Activated naive CD8-positive, alpha-beta T cell treated with anti-CD3 and anti-CD28 coated beads, Interleukin-2, amount 50 U/mL, for 24 hours (primary cell): ENCODE measurements around the gene GALK2.

ENCODE experiments used
- ATAC-seq: fragments of 150-1000 bp; cut with Tn5 transposase; one replicate; pipeline ENCODE4 v1.10.0; 2021
- DNase-seq: peaks from one replicate; pipeline ENCODE4 v3.0.0; 2021
- H3K27ac Mint-ChIP-seq: one replicate; pipeline ENCODE4 v1.8.0; 2021; ENCODE audit warnings: mild to moderate bottlenecking, mixed read lengths
- H3K27me3 Mint-ChIP-seq: one replicate; pipeline ENCODE4 v1.8.0; 2021; ENCODE audit warnings: mixed read lengths
- H3K36me3 Mint-ChIP-seq: one replicate; pipeline ENCODE4 v1.8.0; 2021; ENCODE audit warnings: low read depth, mixed read lengths
- H3K4me1 Mint-ChIP-seq: one replicate; pipeline ENCODE4 v1.8.0; 2021; ENCODE audit warnings: mixed read lengths
- H3K4me3 Mint-ChIP-seq: one replicate; pipeline ENCODE4 v1.8.0; 2021; ENCODE audit warnings: mild to moderate bottlenecking, moderate library complexity, mixed read lengths
- H3K9me3 Mint-ChIP-seq: one replicate; pipeline ENCODE4 v1.8.0; 2021; ENCODE audit warnings: mixed read lengths

The GALK2 gene

GRCh38 chr15:49169880-49170597, at the start of gene GALK2:
GALK2 (plus strand) TSS chr15:49170247; CDS start chr15:49170323, 76 bp downstream.
- ATAC-seq: peak; percentile 100
- Mint-ChIP-seq H3K27me3 (no peaks in the 10 kb centered on the region), H3K4me3 (peak within 1 kb of the TSS; percentile 96), H3K4me1 (peaks cover 34% of the 10 kb centered on the region), H3K36me3 (peaks cover 2% of the 10 kb centered on the region), H3K27ac (peak within 1 kb of the TSS; percentile 96), H3K9me3 (no peaks in the 10 kb centered on the region)
- peak; percentile 80 for DNase-seq

DNA sequence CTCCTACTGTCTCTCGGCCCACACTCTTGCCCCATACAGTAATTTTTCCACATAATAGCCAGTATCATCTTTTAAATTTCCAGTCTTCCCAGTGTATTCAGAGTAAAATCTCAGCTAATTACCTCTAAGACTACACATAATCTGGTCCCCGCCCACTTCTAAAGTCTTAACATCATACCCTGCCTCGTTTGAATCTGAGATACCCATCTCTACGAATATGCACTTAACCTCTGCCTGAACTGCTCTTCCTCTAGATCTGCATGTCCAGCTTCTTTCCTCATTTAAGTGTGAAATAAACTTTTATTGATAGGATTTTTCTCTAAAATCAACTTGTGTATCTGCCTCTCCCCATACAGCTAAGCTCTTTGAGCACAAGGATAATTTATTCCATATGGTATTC, 49.2 kb upstream of the GALK2 start:
- Mint-ChIP-seq H3K36me3 (peaks cover 27% of the 10 kb centered on the region), H3K27ac (no peak overlapping the region)

GRCh38 chr15:49121901-49122300, 48.1 kb upstream of the GALK2 start:
- no peaks in the 10 kb centered on the region for H3K27me3 Mint-ChIP-seq

More for the DNA sequence above, 49.2 kb upstream of the GALK2 start:
- Mint-ChIP-seq H3K4me1 (peaks cover 2% of the 10 kb centered on the region), H3K9me3 (no peaks in the 10 kb centered on the region), H3K4me3 (no peak overlapping the region), H3K27me3 (no peaks in the 10 kb centered on the region)
- ATAC-seq (no peak), DNase-seq (no peak)

GRCh38 chr15:49122541-49123062, 47.4 kb upstream of the GALK2 start:
- Mint-ChIP-seq H3K36me3 (peaks cover 27% of the 10 kb centered on the region), H3K4me1 (peaks cover 2% of the 10 kb centered on the region), H3K4me3 (no peak overlapping the region), H3K27me3 (no peaks in the 10 kb centered on the region), H3K9me3 (no peaks in the 10 kb centered on the region), H3K27ac (no peak overlapping the region)
- ATAC-seq: no peak
- DNase-seq: no peak

More at GRCh38 chr15:49121901-49122300, 48.1 kb upstream of the GALK2 start:
- Mint-ChIP-seq H3K27ac (no peak overlapping the region), H3K4me3 (no peak overlapping the region), H3K9me3 (no peaks in the 10 kb centered on the region), H3K36me3 (peaks cover 23% of the 10 kb centered on the region), H3K4me1 (peaks cover 2% of the 10 kb centered on the region)
- DNase-seq (no peak), ATAC-seq (no peak)

DNA sequence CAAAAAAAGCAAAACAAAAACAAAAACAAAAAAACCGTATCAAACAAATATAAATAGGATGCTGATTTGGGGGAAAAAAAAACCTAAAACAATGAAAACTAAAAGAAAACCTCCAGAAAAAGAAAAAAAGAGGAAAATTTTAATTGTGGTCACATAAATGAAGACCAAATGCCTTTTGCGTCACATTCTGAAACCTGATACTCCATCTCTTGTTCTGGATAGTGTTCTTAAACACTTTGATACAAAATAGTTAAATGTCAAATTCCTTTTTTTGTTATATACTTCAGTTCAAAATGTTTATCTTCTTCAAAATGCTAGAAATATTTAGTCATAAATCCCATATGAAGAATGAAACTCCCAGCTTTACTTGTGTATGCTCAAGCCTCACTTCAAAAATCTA, 45.7 kb upstream of the GALK2 start:
- H3K4me1 Mint-ChIP-seq: peaks cover 2% of the 10 kb centered on the region
- no peak overlapping the region for H3K27ac Mint-ChIP-seq
- peaks cover 37% of the 10 kb centered on the region for H3K36me3 Mint-ChIP-seq
- H3K9me3 Mint-ChIP-seq: no peaks in the 10 kb centered on the region
- no peaks in the 10 kb centered on the region for H3K27me3 Mint-ChIP-seq
- H3K4me3 Mint-ChIP-seq: no peak overlapping the region
- no peak for ATAC-seq
- no peak for DNase-seq

DNA sequence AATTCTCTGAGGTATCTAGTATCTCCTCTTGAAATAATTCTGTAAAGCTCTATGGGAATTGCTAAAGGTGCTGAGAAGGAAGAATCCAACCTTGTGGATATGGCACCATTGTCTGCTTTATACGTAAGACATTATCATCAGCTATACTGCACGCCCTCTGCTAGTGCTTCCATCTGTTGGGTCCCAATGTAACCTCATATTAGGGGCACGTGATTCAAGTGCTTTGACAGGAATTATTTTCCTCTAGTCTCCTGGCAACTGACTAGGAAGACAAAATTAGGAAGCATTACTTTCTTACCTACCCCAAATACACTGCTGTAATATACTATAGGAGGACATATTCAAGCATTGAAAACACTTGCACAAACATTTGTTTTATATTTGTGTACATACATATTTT, 38.6 kb upstream of the GALK2 start:
- Mint-ChIP-seq H3K4me1 (peaks cover 21% of the 10 kb centered on the region), H3K27me3 (no peaks in the 10 kb centered on the region), H3K27ac (no peak overlapping the region), H3K9me3 (no peaks in the 10 kb centered on the region), H3K36me3 (peaks cover 60% of the 10 kb centered on the region), H3K4me3 (no peak overlapping the region)
- DNase-seq: no peak
- no peak for ATAC-seq

DNA sequence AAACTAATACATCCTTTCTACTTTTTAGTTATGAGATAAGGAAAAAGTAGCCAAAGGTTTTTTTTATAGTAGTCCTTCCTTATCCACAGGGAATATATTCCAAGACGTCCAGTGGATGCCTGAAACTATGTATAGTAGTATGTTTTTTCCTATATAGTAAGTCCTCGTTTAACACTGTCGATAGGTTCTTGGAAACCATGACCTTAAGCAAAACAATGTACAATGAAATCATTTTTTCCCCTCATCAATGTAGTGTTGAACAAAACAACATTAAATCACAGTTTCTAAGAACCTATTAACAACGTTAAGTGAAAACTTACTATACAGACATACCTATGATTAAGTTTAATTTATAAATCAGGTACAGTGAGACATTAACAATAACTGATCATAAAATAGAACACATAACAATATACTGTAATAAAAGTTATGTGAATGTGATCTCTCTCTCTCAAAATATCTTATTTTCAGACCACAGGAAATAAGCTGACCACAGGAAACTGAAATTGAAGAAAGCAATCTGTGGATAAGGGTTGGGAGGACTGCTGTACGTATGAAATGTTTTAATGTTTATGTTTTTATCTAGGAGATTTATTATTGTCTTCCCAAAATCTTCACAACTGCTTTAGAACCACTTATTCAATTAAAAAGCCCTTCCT, 35.2 kb upstream of the GALK2 start:
- Mint-ChIP-seq H3K36me3 (peaks cover 52% of the 10 kb centered on the region), H3K4me3 (no peak overlapping the region)

GRCh38 chr15:49135342-49135857, 34.6 kb upstream of the GALK2 start:
- H3K27ac Mint-ChIP-seq: peak overlapping the region; percentile 75
- H3K4me1 Mint-ChIP-seq: peaks cover 21% of the 10 kb centered on the region
- H3K9me3 Mint-ChIP-seq: no peaks in the 10 kb centered on the region
- ATAC-seq (no peak), DNase-seq (no peak)
- no peaks in the 10 kb centered on the region for H3K27me3 Mint-ChIP-seq
- H3K36me3 Mint-ChIP-seq: peaks cover 53% of the 10 kb centered on the region
- no peak overlapping the region for H3K4me3 Mint-ChIP-seq

More for the DNA sequence above, 35.2 kb upstream of the GALK2 start:
- Mint-ChIP-seq H3K27ac (peak overlapping the region; percentile 75), H3K27me3 (no peaks in the 10 kb centered on the region), H3K9me3 (no peaks in the 10 kb centered on the region), H3K4me1 (peaks cover 21% of the 10 kb centered on the region)
- ATAC-seq (no peak), DNase-seq (no peak)

DNA sequence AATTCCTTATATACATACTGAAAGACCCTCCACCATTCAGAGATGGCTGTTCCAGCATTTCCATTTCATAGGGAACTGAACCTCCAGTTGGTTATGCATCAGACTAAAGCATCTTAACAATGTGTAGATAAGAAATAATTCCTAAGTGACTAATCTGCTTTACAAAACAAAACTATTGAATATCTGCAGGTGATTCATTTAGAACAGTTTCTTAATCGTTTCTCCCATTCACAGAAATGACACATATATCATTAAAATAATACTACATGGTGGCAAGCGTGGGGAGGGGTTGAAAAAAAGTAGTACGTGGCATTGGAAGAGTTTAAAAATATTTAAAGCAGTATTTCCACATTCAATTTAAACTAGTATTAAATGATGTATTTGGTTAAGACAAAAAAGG, 34.1 kb upstream of the GALK2 start:
- peak overlapping the region; percentile 75 for H3K27ac Mint-ChIP-seq
- H3K27me3 Mint-ChIP-seq: no peaks in the 10 kb centered on the region
- no peak overlapping the region for H3K4me3 Mint-ChIP-seq
- ATAC-seq (no peak), DNase-seq (no peak)
- no peaks in the 10 kb centered on the region for H3K9me3 Mint-ChIP-seq
- peaks cover 52% of the 10 kb centered on the region for H3K36me3 Mint-ChIP-seq
- H3K4me1 Mint-ChIP-seq: peaks cover 21% of the 10 kb centered on the region

- no peak overlapping the region for H3K4me3 Mint-ChIP-seq
- H3K27ac Mint-ChIP-seq: no peak overlapping the region
- no peak for ATAC-seq
- peaks cover 56% of the 10 kb centered on the region for H3K36me3 Mint-ChIP-seq
- DNase-seq: no peak
- no peaks in the 10 kb centered on the region for H3K27me3 Mint-ChIP-seq
- peaks cover 21% of the 10 kb centered on the region for H3K4me1 Mint-ChIP-seq
- no peaks in the 10 kb centered on the region for H3K9me3 Mint-ChIP-seq
Measured at GRCh38 chr15:49137861-49138260, 32.2 kb upstream of the GALK2 start.

DNA sequence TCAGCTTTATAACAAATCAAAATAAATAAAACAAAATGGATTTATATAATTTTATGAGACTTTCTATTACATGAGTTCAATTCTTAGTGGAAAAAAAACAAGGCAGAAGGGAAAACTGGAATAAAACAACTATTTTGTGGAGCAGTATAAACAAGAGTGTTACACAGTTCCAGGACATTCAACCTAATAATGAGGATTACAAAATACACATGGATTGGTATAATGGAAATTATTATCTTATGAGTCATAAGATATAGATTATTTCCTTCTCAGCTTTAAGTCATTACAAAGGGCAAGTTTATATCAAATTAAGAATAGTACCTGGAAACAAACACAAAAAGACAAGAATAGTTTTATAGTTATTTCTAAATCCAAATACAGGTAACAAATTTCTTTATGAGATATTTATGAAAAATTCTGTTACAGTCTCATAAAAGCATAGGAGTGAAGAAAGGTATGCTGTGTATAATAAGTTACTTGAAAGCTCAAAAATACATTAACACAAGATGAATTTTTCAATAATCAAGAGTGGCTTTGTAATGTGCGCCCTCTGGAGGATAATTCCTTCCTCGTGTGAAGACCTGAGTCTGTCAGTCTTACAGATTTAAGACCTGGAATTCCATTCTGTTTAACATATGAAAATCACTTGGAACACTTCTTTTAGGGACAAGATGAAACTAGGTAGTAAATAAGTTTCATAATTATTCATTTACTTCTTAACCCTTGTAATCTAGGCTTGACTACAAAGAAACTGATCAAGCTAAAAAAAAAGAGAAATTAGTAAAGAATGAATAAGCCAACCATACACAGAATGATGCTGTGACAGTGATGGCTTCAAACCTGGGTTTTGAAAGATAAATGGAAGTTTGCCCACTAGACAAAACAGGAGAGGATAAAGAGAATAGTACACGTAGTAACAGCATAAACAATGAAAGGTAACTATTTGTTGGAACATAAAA, 24.1 kb upstream of the GALK2 start:
- DNase-seq (no peak), ATAC-seq (no peak)
- H3K4me3 Mint-ChIP-seq: no peak overlapping the region
- no peaks in the 10 kb centered on the region for H3K27me3 Mint-ChIP-seq
- peaks cover 38% of the 10 kb centered on the region for H3K36me3 Mint-ChIP-seq
- H3K27ac Mint-ChIP-seq: no peak overlapping the region
- H3K9me3 Mint-ChIP-seq: no peaks in the 10 kb centered on the region
- H3K4me1 Mint-ChIP-seq: peaks cover 44% of the 10 kb centered on the region

DNA sequence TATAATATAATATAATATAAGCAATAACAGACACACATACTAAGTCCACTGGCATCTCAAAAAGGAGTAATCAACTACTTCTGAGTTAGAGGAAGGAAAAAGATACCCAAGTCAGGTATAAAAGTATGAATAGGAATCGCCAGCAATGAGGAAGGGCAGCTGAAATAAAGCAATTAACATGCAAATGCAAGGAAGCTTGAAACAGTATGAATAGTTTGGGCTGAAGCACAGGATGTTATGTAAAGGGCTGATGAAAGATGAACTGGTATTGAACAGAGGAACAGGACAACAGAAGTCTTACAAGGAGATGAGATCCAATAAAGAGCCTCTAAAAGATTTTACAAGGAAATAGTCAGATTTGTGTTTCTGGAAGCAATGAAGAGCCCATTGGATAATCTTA, 21.7 kb upstream of the GALK2 start:
- no peak overlapping the region for H3K27ac Mint-ChIP-seq
- H3K9me3 Mint-ChIP-seq: no peaks in the 10 kb centered on the region
- H3K4me1 Mint-ChIP-seq: peaks cover 56% of the 10 kb centered on the region
- H3K27me3 Mint-ChIP-seq: no peaks in the 10 kb centered on the region
- DNase-seq (no peak), ATAC-seq (no peak)
- H3K36me3 Mint-ChIP-seq: peaks cover 23% of the 10 kb centered on the region
- H3K4me3 Mint-ChIP-seq: no peak overlapping the region

DNA sequence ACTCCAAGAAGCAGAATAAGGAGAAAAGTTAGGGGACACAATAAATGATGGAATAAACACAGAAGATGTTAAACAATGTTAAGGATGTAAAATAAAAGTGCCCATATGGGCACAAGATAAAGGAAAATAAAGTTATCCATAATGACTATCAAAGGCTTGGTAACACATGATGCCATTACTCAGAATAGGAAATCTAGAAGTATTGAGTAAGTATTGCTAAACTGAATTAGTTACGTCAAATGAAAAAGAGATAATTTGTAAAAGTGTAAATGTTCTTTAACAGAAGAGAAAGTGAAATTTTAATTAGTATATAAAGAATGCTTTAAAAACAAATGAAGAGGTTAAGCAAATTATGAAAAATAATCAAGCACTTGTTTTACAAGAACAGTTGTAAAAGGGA, 21.3 kb upstream of the GALK2 start:
- ATAC-seq (no peak), DNase-seq (no peak)
- no peak overlapping the region for H3K4me3 Mint-ChIP-seq
- peaks cover 21% of the 10 kb centered on the region for H3K36me3 Mint-ChIP-seq
- no peaks in the 10 kb centered on the region for H3K9me3 Mint-ChIP-seq
- no peaks in the 10 kb centered on the region for H3K27me3 Mint-ChIP-seq
- peaks cover 60% of the 10 kb centered on the region for H3K4me1 Mint-ChIP-seq
- H3K27ac Mint-ChIP-seq: no peak overlapping the region

- Mint-ChIP-seq H3K27ac (no peak overlapping the region), H3K4me1 (peaks cover 65% of the 10 kb centered on the region)
- no peak for ATAC-seq
Measured at GRCh38 chr15:49151831-49152230, 18.2 kb upstream of the GALK2 start.

More at GRCh38 chr15:49151831-49152230, 18.2 kb upstream of the GALK2 start:
- no peak overlapping the region for H3K4me3 Mint-ChIP-seq
- no peaks in the 10 kb centered on the region for H3K27me3 Mint-ChIP-seq
- DNase-seq: no peak
- peaks cover 12% of the 10 kb centered on the region for H3K36me3 Mint-ChIP-seq
- no peaks in the 10 kb centered on the region for H3K9me3 Mint-ChIP-seq
